Progenitor cell of endocrine pancreas (in vitro differentiated cells): ENCODE measurements around the gene OSBPL5. TPM values are rescaled to one million over a fixed set of nuclear protein-coding genes. Genes with fewer than 3 reads are reported as not detected.

Source experiments
- DNase-seq: peaks from one replicate; pipeline ENCODE4 v3.0.0; 2021; ENCODE audit warnings: low spot score; ENCODE audit not compliant: unreplicated experiment
- H3K27ac Mint-ChIP-seq: 2 replicates; pipeline ENCODE4 v1.8.0; 2021; ENCODE audit warnings: mild to moderate bottlenecking, moderate library complexity, mixed read lengths
- H3K27me3 Mint-ChIP-seq: 2 replicates; pipeline ENCODE4 v1.8.0; 2021; ENCODE audit warnings: mixed read lengths
- H3K36me3 Mint-ChIP-seq: 2 replicates; pipeline ENCODE4 v1.8.0; 2022; ENCODE audit warnings: mixed read lengths; ENCODE audit not compliant: insufficient read depth
- H3K4me1 Mint-ChIP-seq: 2 replicates; pipeline ENCODE4 v1.8.0; 2021; ENCODE audit warnings: low read depth, mixed read lengths
- H3K4me3 Mint-ChIP-seq: 2 replicates; pipeline ENCODE4 v1.8.0; 2021; ENCODE audit warnings: low read depth, mild to moderate bottlenecking, moderate library complexity, mixed read lengths
- H3K9me3 Mint-ChIP-seq: 2 replicates; pipeline ENCODE4 v1.8.0; 2021; ENCODE audit warnings: low read depth, mixed read lengths
- CTCF ChIP-seq: fragments of 200-600 bp; sonication (generic); IDR thresholded peaks from one replicate; pipeline ENCODE4 v1.5.0; 2021; ENCODE audit warnings: antibody characterized with exemption, mild to moderate bottlenecking; ENCODE audit not compliant: unreplicated experiment
- total RNA-seq: library from RNA; stranded (reverse); gene quantifications from 2 replicates; pipeline ENCODE4 v1.2.1, GENCODE V29; 2021

OSBPL5 gene
- total RNA-seq, 1 donor from 2014 or later, result 11.9 TPM

- no peak overlapping the region for H3K27ac Mint-ChIP-seq
- no peaks in the 10 kb centered on the region for H3K36me3 Mint-ChIP-seq
- no peaks in the 10 kb centered on the region for H3K4me1 Mint-ChIP-seq
- no peak for TF ChIP-seq CTCF
- H3K27me3 Mint-ChIP-seq, result peaks cover 41% of the 10 kb centered on the region
- no peaks in the 10 kb centered on the region for H3K9me3 Mint-ChIP-seq
- no peak for DNase-seq
- H3K4me3 Mint-ChIP-seq, result no peak overlapping the region
Measured at GRCh38 chr11:3140291-3140603, 24.9 kb downstream of the OSBPL5 start.

GRCh38 chr11:3139481-3140290 lies 25.4 kb downstream of the OSBPL5 start:
- H3K4me3 Mint-ChIP-seq, result no peak overlapping the region
- H3K27me3 Mint-ChIP-seq, result peaks cover 40% of the 10 kb centered on the region
- H3K9me3 Mint-ChIP-seq, result no peaks in the 10 kb centered on the region
- no peak overlapping the region for H3K27ac Mint-ChIP-seq
- no peak for DNase-seq
- no peaks in the 10 kb centered on the region for H3K36me3 Mint-ChIP-seq
- no peak for TF ChIP-seq CTCF
- H3K4me1 Mint-ChIP-seq, result no peaks in the 10 kb centered on the region

GRCh38 chr11:3139086-3139440 lies 26.0 kb downstream of the OSBPL5 start:
- H3K9me3 Mint-ChIP-seq, result no peaks in the 10 kb centered on the region

GRCh38 chr11:3138178-3139085 lies 26.7 kb downstream of the OSBPL5 start:
- H3K36me3 Mint-ChIP-seq, result no peaks in the 10 kb centered on the region
- TF ChIP-seq CTCF, result no peak
- H3K4me1 Mint-ChIP-seq, result no peaks in the 10 kb centered on the region
- H3K27ac Mint-ChIP-seq, result no peak overlapping the region
- DNase-seq, result no peak
- no peak overlapping the region for H3K4me3 Mint-ChIP-seq
- peaks cover 31% of the 10 kb centered on the region for H3K27me3 Mint-ChIP-seq
- H3K9me3 Mint-ChIP-seq, result no peaks in the 10 kb centered on the region

More at GRCh38 chr11:3139086-3139440, 26.0 kb downstream of the OSBPL5 start:
- H3K4me3 Mint-ChIP-seq, result no peak overlapping the region
- no peak overlapping the region for H3K27ac Mint-ChIP-seq
- no peaks in the 10 kb centered on the region for H3K36me3 Mint-ChIP-seq
- no peaks in the 10 kb centered on the region for H3K4me1 Mint-ChIP-seq
- no peak for TF ChIP-seq CTCF
- peaks cover 36% of the 10 kb centered on the region for H3K27me3 Mint-ChIP-seq
- no peak for DNase-seq

- DNase-seq, result no peak
- no peaks in the 10 kb centered on the region for H3K9me3 Mint-ChIP-seq
- H3K36me3 Mint-ChIP-seq, result no peaks in the 10 kb centered on the region
- no peak overlapping the region for H3K4me3 Mint-ChIP-seq
- H3K27me3 Mint-ChIP-seq, result peaks cover 32% of the 10 kb centered on the region
- H3K4me1 Mint-ChIP-seq, result no peaks in the 10 kb centered on the region
- TF ChIP-seq CTCF, result no peak
- no peak overlapping the region for H3K27ac Mint-ChIP-seq
Measured at GRCh38 chr11:3137486-3138177, 27.5 kb downstream of the OSBPL5 start.
